GM23338 (cell line): ENCODE measurements around the gene FTMT. TPM values are rescaled to one million over a fixed set of nuclear protein-coding genes. Genes with fewer than 3 reads are reported as not detected.

ENCODE experiments used
- ATAC-seq: fragments of 200-7000 bp; cut with Tn5 transposase; 3 replicates; pipeline ENCODE4 v1.9.1; 2020
- DNase-seq: peaks from one replicate; pipeline ENCODE4 v3.0.0-alpha.2; 2015; ENCODE audit warnings: low spot score
- H2AFZ ChIP-seq: fragments of 200-600 bp; sonication (generic); 2 replicates; pipeline ENCODE4 v1.8.0; 2016; ENCODE audit warnings: antibody characterized with exemption, mild to moderate bottlenecking, moderate library complexity
- H3F3A ChIP-seq: fragments of 200-600 bp; sonication (generic); replicated peaks from 2 replicates; pipeline ENCODE4 v1.8.0; 2017; ENCODE audit warnings: antibody characterized with exemption, mixed run types, low read depth
- H3K27ac ChIP-seq: fragments of 200-600 bp; sonication (generic); 2 replicates; pipeline ENCODE4 v1.6.1; 2016; ENCODE audit warnings: low read depth
- H3K27me3 ChIP-seq: fragments of 200-600 bp; sonication (generic); 2 replicates; pipeline ENCODE4 v1.8.0; 2016; ENCODE audit warnings: mild to moderate bottlenecking, mixed run types, moderate library complexity; ENCODE audit not compliant: insufficient read depth
- H3K36me3 ChIP-seq: fragments of 200-600 bp; sonication (generic); 2 replicates; pipeline ENCODE4 v1.8.0; 2016; ENCODE audit warnings: mild to moderate bottlenecking; ENCODE audit not compliant: insufficient read depth
- H3K4me1 ChIP-seq: fragments of 200-600 bp; sonication (generic); 2 replicates; pipeline ENCODE4 v1.8.0; 2016; ENCODE audit warnings: mild to moderate bottlenecking, moderate library complexity; ENCODE audit not compliant: insufficient read depth
- H3K4me2 ChIP-seq: fragments of 200-600 bp; sonication (generic); 2 replicates; pipeline ENCODE4 v1.7.1; 2017; ENCODE audit warnings: mixed run types
- H3K4me3 ChIP-seq: fragments of 200-600 bp; sonication (generic); 2 replicates; pipeline ENCODE4 v1.6.1; 2016; ENCODE audit warnings: mixed run types
- H3K79me2 ChIP-seq: fragments of 200-600 bp; sonication (generic); replicated peaks from 2 replicates; pipeline ENCODE4 v1.8.0; 2017; ENCODE audit warnings: mild to moderate bottlenecking; ENCODE audit not compliant: insufficient read depth
- H3K9me2 ChIP-seq: fragments of 200-600 bp; sonication (generic); 2 replicates; pipeline ENCODE4 v1.8.0; 2017; ENCODE audit not compliant: insufficient read depth
- H4K20me1 ChIP-seq: fragments of 200-600 bp; sonication (generic); replicated peaks from 2 replicates; pipeline ENCODE4 v1.8.0; 2017; ENCODE audit warnings: mild to moderate bottlenecking; ENCODE audit not compliant: insufficient read depth
- H3K27ac Mint-ChIP-seq: 2 replicates; pipeline ENCODE4 v1.8.0; 2020; ENCODE audit warnings: inconsistent platforms, mild to moderate bottlenecking, moderate library complexity, mixed read lengths
- H3K27me3 Mint-ChIP-seq: 3 replicates; pipeline ENCODE4 v1.8.0; 2022; ENCODE audit warnings: low read depth, mild to moderate bottlenecking, moderate library complexity, mixed read lengths, inconsistent platforms; ENCODE audit not compliant: insufficient read depth, poor library complexity
- H3K36me3 Mint-ChIP-seq: 3 replicates; pipeline ENCODE4 v1.8.0; 2021; ENCODE audit warnings: low read depth, mild to moderate bottlenecking, inconsistent platforms, moderate library complexity, mixed read lengths
- H3K4me1 Mint-ChIP-seq: 3 replicates; pipeline ENCODE4 v1.8.0; 2020; ENCODE audit warnings: mild to moderate bottlenecking, inconsistent platforms, mixed read lengths
- H3K4me3 Mint-ChIP-seq: 3 replicates; pipeline ENCODE4 v1.8.0; 2021; ENCODE audit warnings: moderate library complexity, mild to moderate bottlenecking, inconsistent platforms, mixed read lengths
- H3K9me3 Mint-ChIP-seq: 3 replicates; pipeline ENCODE4 v1.8.0; 2020; ENCODE audit warnings: moderate library complexity, mild to moderate bottlenecking, inconsistent platforms, mixed read lengths
- EZH2phosphoT487 ChIP-seq: fragments of 200-600 bp; sonication (generic); IDR thresholded peaks from one replicate; pipeline ENCODE4 v1.8.1; 2018; ENCODE audit warnings: antibody characterized with exemption; ENCODE audit not compliant: unreplicated experiment
- ZNF331 ChIP-seq: fragments of 250-450 bp; sonication (Bioruptor Pico); IDR thresholded peaks from 2 replicates; pipeline ENCODE4 v1.5.0; 2020; ENCODE audit warnings: low read depth, mild to moderate bottlenecking, moderate library complexity
- polyA plus RNA-seq: library from polyadenylated mRNA; unstranded; fragments of >200 nt; fragmentation: Nextera tagmentation; extraction: Ambion mirVana; gene quantifications from 2 replicates; pipeline ENCODE4 v1.2.1, GENCODE V29; 2016
- total RNA-seq: library from RNA; depleted of rRNA; stranded (reverse); fragments of >200 nt; shearing (Covaris generic); gene quantifications from 2 replicates; pipeline ENCODE4 v1.2.3, GENCODE V29; 2014; rRNA removed
- TF ChIP-seq, protein P1 (sequence below): fragments of 250-450 bp; sonication (Bioruptor Pico); IDR thresholded peaks from 2 replicates; pipeline ENCODE4 v1.5.0; 2020; ENCODE audit warnings: mild to moderate bottlenecking, moderate library complexity

The FTMT gene
- total and polyA plus RNA-seq, 2 experiments from 2014 or later: not detected

- H3K4me2 ChIP-seq: no peak overlapping the region
- no peak overlapping the region for H3K4me3 ChIP-seq
- H3K27me3 Mint-ChIP-seq: no peaks in the 10 kb centered on the region
- no peaks in the 10 kb centered on the region for H3K36me3 ChIP-seq
- H2AFZ ChIP-seq: no peak overlapping the region
- no peaks in the 10 kb centered on the region; the same call in 2 of the 3 replicates for H3K9me3 Mint-ChIP-seq
- H3K4me1 ChIP-seq: no peaks in the 10 kb centered on the region
- H3F3A ChIP-seq: no peaks in the 10 kb centered on the region
- H3K27ac ChIP-seq: no peak overlapping the region
- ATAC-seq (no peak), DNase-seq (no peak)
- no peaks in the 10 kb centered on the region for H4K20me1 ChIP-seq
- no peaks in the 10 kb centered on the region for H3K79me2 ChIP-seq
- no peaks in the 10 kb centered on the region for H3K36me3 Mint-ChIP-seq
- no peaks in the 10 kb centered on the region for H3K9me2 ChIP-seq
- no peaks in the 10 kb centered on the region for H3K27me3 ChIP-seq
- no peak overlapping the region for H3K27ac Mint-ChIP-seq
- H3K4me1 Mint-ChIP-seq: no peaks in the 10 kb centered on the region
- TF ChIP-seq ZNF331: no peak
- TF ChIP-seq EZH2phosphoT487: no peak
- TF ChIP-seq, protein P1, sequence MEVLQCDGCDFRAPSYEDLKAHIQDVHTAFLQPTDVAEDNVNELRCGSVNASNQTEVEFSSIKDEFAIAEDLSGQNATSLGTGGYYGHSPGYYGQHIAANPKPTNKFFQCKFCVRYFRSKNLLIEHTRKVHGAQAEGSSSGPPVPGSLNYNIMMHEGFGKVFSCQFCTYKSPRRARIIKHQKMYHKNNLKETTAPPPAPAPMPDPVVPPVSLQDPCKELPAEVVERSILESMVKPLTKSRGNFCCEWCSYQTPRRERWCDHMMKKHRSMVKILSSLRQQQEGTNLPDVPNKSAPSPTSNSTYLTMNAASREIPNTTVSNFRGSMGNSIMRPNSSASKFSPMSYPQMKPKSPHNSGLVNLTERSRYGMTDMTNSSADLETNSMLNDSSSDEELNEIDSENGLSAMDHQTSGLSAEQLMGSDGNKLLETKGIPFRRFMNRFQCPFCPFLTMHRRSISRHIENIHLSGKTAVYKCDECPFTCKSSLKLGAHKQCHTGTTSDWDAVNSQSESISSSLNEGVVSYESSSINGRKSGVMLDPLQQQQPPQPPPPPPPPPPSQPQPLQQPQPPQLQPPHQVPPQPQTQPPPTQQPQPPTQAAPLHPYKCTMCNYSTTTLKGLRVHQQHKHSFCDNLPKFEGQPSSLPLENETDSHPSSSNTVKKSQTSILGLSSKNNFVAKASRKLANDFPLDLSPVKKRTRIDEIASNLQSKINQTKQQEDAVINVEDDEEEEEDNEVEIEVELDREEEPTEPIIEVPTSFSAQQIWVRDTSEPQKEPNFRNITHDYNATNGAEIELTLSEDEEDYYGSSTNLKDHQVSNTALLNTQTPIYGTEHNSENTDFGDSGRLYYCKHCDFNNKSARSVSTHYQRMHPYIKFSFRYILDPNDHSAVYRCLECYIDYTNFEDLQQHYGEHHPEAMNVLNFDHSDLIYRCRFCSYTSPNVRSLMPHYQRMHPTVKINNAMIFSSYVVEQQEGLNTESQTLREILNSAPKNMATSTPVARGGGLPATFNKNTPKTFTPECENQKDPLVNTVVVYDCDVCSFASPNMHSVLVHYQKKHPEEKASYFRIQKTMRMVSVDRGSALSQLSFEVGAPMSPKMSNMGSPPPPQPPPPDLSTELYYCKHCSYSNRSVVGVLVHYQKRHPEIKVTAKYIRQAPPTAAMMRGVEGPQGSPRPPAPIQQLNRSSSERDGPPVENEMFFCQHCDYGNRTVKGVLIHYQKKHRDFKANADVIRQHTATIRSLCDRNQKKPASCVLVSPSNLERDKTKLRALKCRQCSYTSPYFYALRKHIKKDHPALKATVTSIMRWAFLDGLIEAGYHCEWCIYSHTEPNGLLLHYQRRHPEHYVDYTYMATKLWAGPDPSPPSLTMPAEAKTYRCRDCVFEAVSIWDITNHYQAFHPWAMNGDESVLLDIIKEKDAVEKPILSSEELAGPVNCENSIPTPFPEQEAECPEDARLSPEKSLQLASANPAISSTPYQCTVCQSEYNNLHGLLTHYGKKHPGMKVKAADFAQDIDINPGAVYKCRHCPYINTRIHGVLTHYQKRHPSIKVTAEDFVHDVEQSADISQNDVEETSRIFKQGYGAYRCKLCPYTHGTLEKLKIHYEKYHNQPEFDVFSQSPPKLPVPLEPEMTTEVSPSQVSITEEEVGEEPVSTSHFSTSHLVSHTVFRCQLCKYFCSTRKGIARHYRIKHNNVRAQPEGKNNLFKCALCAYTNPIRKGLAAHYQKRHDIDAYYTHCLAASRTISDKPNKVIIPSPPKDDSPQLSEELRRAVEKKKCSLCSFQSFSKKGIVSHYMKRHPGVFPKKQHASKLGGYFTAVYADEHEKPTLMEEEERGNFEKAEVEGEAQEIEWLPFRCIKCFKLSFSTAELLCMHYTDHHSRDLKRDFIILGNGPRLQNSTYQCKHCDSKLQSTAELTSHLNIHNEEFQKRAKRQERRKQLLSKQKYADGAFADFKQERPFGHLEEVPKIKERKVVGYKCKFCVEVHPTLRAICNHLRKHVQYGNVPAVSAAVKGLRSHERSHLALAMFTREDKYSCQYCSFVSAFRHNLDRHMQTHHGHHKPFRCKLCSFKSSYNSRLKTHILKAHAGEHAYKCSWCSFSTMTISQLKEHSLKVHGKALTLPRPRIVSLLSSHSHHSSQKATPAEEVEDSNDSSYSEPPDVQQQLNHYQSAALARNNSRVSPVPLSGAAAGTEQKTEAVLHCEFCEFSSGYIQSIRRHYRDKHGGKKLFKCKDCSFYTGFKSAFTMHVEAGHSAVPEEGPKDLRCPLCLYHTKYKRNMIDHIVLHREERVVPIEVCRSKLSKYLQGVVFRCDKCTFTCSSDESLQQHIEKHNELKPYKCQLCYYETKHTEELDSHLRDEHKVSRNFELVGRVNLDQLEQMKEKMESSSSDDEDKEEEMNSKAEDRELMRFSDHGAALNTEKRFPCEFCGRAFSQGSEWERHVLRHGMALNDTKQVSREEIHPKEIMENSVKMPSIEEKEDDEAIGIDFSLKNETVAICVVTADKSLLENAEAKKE (CRISPR knock-in tag): no peak
- no peak overlapping the region for H3K4me3 Mint-ChIP-seq
These were observed 47.7 kb downstream of the FTMT start for GRCh38 chr5:121899346-121899745.

Other genes with a start within 250 kb of the FTMT start
- gene SRFBP1, start 110.1 kb downstream of the FTMT start, total RNA-seq: 28.5 and 34.5 TPM in 2 replicates
- 26.6 and 34.5 TPM in 2 replicates for gene SRFBP1, start 110.1 kb downstream of the FTMT start, polyA plus RNA-seq
- gene LOX, start 226.4 kb downstream of the FTMT start, total RNA-seq: 1.2 and 1.8 TPM in 2 replicates
- 1.1 and 1.5 TPM in 2 replicates for gene LOX, start 226.4 kb downstream of the FTMT start, polyA plus RNA-seq